ENCODE data around the gene NTHL1. TPM values are rescaled to one million over a fixed set of nuclear protein-coding genes. Genes with fewer than 3 reads are reported as not detected.

The NTHL1 gene
- total and polyA plus RNA-seq, 2 of the 8 experiments (the other 6 are each of a cell fraction or from before 2014, with no cell fraction given): 70.9 to 150 TPM

DNA sequence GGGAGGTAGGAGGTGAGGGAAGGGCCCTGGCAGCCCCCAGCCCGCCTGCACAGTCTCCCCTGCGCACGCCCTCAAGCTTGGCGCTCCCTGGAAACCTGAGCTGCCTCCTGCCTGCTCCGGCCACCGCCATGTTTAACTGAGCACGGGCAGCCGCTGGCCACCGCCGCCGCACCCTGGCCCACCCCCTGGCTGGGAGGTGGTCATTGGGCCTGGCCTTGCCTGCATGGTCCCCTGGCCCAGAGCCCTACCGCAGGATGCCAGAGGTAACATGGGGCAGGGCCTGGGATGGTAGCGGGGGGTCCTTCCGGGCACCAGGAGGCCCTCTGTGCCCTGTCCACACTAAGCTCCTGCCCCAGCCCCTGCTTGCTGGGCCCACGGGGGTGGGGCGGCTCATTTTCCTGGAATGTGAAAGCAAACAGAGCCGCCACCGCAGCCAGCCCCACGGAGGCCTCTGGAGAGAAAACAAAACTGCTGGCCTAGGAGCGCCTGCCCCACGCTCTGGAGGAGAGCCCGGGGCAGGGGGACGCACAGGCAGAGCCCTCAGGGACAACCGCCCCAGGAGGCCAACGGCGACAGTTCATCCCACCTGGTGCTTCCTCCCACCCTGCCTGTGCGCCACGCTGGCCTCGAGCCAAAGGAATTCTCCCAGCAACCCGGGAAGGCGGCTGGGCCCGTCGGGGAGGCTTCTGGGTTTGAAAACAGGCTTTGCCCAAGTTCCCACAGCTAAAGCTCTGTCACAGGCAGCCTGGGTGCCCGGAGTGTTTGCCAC lies 12.0 kb downstream of the NTHL1 start (continued):
- TF ChIP-seq TAF7 (optimal IDR thresholded peaks at IDR 0.05; ENCODE audit: borderline replicate concordance, low read depth, low read length) (no peak), JUND (IDR thresholded peaks at IDR 0.05; ENCODE audit: low read length) (no peak), BRCA1 (IDR thresholded peaks at IDR 0.05; ENCODE audit: low read depth, low read length) (no peak)

Data from H1 (cell line).